H1 (cell line): Measurements from ENCODE around the gene LLGL2. TPM values are rescaled to one million over a fixed set of nuclear protein-coding genes. Genes with fewer than 3 reads are reported as not detected.

Experiments used
- KDM5A ChIP-seq: fragments of 200-600 bp; IDR thresholded peaks from 2 replicates; pipeline ENCODE4 v1.7.1; 2012; ENCODE audit warnings: mild to moderate bottlenecking, low read length, inconsistent platforms, mixed read lengths
- NANOG ChIP-seq: IDR thresholded peaks from 2 replicates; pipeline ENCODE4 v1.6.1; 2011; ENCODE audit warnings: low read length, low read depth, mild to moderate bottlenecking, inconsistent platforms; ENCODE audit not compliant: insufficient read depth, poor library complexity, severe bottlenecking
- POU5F1 ChIP-seq: IDR thresholded peaks from 2 replicates; pipeline ENCODE4 v1.6.1; 2011; ENCODE audit warnings: low read depth, mild to moderate bottlenecking, low read length, moderate library complexity
- polyA plus RNA-seq, 7 experiments: library from polyadenylated mRNA; depleted of rRNA in 3 of 7; stranded (reverse) in 5 of 7; unstranded in 2 of 7; fragments of >200 nt in 5 of 7; fragments of 200-250 nt in 2 of 7; gene quantifications; 1 replicate in 5 of 7; 2 replicates in 1 of 7; 4 replicates in 1 of 7; pipeline versions ENCODE4 v1.2.1 to v1.2.3, GENCODE V29; 2011 to 2013; ENCODE audit warnings: missing spikeins in 2 of 7, mixed read lengths in 2 of 7
- total RNA-seq: library from RNA; stranded (reverse); fragmentation: NEBNext Ultra II Directional; extraction: Animal tissue kit (Norgen Biotek cat#: 25700); gene quantifications from 2 replicates; pipeline ENCODE4 v1.2.1, GENCODE V29; 2021
- TF ChIP-seq, protein P1 (sequence below): IDR thresholded peaks from 2 replicates; pipeline ENCODE4 v1.6.1; 2012; ENCODE audit warnings: inconsistent platforms

LLGL2 gene
- total and polyA plus RNA-seq, 2 of the 8 experiments (the other 6 are each of a cell fraction or from before 2014, with no cell fraction given) = 64.5 to 77.1 TPM

GRCh38 chr17:75540923-75541503 is 15.5 kb downstream of the LLGL2 start (continued):
- no peak for TF ChIP-seq POU5F1
- no peak for TF ChIP-seq KDM5A
- TF ChIP-seq NANOG = no peak
- TF ChIP-seq, protein P1, sequence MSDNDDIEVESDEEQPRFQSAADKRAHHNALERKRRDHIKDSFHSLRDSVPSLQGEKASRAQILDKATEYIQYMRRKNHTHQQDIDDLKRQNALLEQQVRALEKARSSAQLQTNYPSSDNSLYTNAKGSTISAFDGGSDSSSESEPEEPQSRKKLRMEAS = no peak
